CD8-positive, alpha-beta memory T cell (primary cell): ENCODE measurements around the gene RBBP6. TPM values are rescaled to one million over a fixed set of nuclear protein-coding genes. Genes with fewer than 3 reads are reported as not detected.

Source experiments
- CTCF ChIA-PET: fragments of 350-600 bp; sonication (Branson Sonifier 250); formaldehyde crosslinking; loops from one replicate; lab custom pipeline; 2021; ENCODE audit warnings: antibody characterized with exemption; lab: Charles Lee
- POLR2A ChIA-PET: fragments of 350-600 bp; sonication (Branson Sonifier 250); formaldehyde crosslinking; loops from one replicate; lab custom pipeline; 2021; ENCODE audit warnings: antibody characterized with exemption; lab: Charles Lee
- DNase-seq, 5 donors: peaks; one replicate each; pipeline versions ENCODE4 v3.0.0 to v3.0.0-alpha.2; 2020 to 2022; ENCODE audit warnings: mixed read lengths in 1 of 5
- H3K27ac ChIP-seq: one replicate; pipeline ENCODE4 v1.7.0; 2013; ENCODE audit warnings: low read depth, mild to moderate bottlenecking, low read length, moderate library complexity
- H3K27me3 ChIP-seq: 2 replicates; pipeline ENCODE4 v1.7.0; 2013; ENCODE audit warnings: low read length, mild to moderate bottlenecking; ENCODE audit not compliant: insufficient read depth, poor library complexity, severe bottlenecking
- H3K36me3 ChIP-seq: 2 replicates; pipeline ENCODE4 v1.7.0; 2013; ENCODE audit warnings: mild to moderate bottlenecking, low read length, moderate library complexity; ENCODE audit not compliant: insufficient read depth
- H3K4me1 ChIP-seq: 2 replicates; pipeline ENCODE4 v1.7.0; 2013; ENCODE audit warnings: mild to moderate bottlenecking, low read length, moderate library complexity; ENCODE audit not compliant: insufficient read depth
- H3K4me3 ChIP-seq: 2 replicates; pipeline ENCODE4 v1.7.0; 2013; ENCODE audit warnings: mild to moderate bottlenecking, low read length
- H3K9me3 ChIP-seq: 2 replicates; pipeline ENCODE4 v1.7.0; 2013; ENCODE audit warnings: mild to moderate bottlenecking, low read length
- H3K27ac Mint-ChIP-seq, 8 donors: one replicate each; pipeline ENCODE4 v1.8.0; 2020 to 2021; ENCODE audit warnings: mixed read lengths in 8 of 8, mild to moderate bottlenecking in 6 of 8, inconsistent platforms in 3 of 8, moderate library complexity in 3 of 8
- H3K27me3 Mint-ChIP-seq, 2 donors: one replicate each; pipeline ENCODE4 v1.8.0; 2020 to 2021; ENCODE audit warnings: mixed read lengths in 2 of 2, mild to moderate bottlenecking in 1 of 2, moderate library complexity in 1 of 2
- H3K36me3 Mint-ChIP-seq, 3 donors: one replicate each; pipeline ENCODE4 v1.8.0; 2020 to 2021; ENCODE audit warnings: mixed read lengths in 3 of 3, inconsistent platforms in 1 of 3, mild to moderate bottlenecking in 1 of 3
- H3K4me1 Mint-ChIP-seq, 3 donors: one replicate each; pipeline ENCODE4 v1.8.0; 2020 to 2021; ENCODE audit warnings: mixed read lengths in 3 of 3, inconsistent platforms in 1 of 3, mild to moderate bottlenecking in 1 of 3
- H3K4me3 Mint-ChIP-seq, 7 donors: one replicate each; pipeline ENCODE4 v1.8.0; 2020 to 2021; ENCODE audit warnings: mixed read lengths in 7 of 7, mild to moderate bottlenecking in 6 of 7, moderate library complexity in 4 of 7, inconsistent platforms in 2 of 7
- H3K9me3 Mint-ChIP-seq, 5 donors: one replicate each; pipeline ENCODE4 v1.8.0; 2020 to 2022; ENCODE audit warnings: mixed read lengths in 5 of 5, mild to moderate bottlenecking in 3 of 5, moderate library complexity in 2 of 5, inconsistent platforms in 1 of 5
- polyA plus RNA-seq: library from polyadenylated mRNA; unstranded; fragments of 300-500 nt; fragmentation: Illumina TruSeq; gene quantifications from one replicate; pipeline ENCODE4 v1.2.3, GENCODE V29; 2021
- total RNA-seq, 2 experiments: library from RNA; stranded (reverse); gene quantifications; one replicate each; pipeline ENCODE4 v1.2.3, GENCODE V29; 2021

The RBBP6 gene
- total and polyA plus RNA-seq, 3 experiments from 2014 or later: 27.2 to 66.0 (median 61.9) TPM

DNA sequence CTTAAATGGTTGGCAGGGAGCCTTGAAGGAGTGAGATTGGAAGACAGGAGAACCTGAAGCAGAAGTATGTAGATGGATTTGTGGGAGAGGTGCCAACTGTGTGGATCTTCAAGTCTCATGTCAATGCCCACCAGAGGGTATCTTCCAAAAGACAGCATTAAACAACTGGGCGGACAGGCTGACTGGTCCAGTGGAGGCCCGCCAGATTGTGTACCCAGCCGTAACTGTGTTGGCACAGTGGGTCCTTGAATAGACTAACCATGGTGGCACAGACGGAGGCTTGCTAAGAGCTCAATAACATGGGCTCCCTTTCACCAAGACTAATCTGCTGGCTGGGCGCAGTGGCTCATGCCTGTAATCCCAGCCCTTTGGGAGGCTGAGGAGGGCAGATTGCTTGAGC lies 24.2 kb upstream of the RBBP6 start:
- Histone ChIP-seq H3K27ac (no peak overlapping the region), H3K4me3 (no peak overlapping the region), H3K4me1 (peaks cover 4% of the 10 kb centered on the region), H3K36me3 (no peaks in the 10 kb centered on the region), H3K9me3 (no peaks in the 10 kb centered on the region), H3K27me3 (no peaks in the 10 kb centered on the region)
- Mint-ChIP-seq H3K4me1 (peaks cover 5 to 7% (median 6%) of the 10 kb centered on the region in 3 donors), H3K4me3 (no peak overlapping the region), H3K27me3 (peaks cover 5 to 8% of the 10 kb centered on the region in 2 donors), H3K36me3 (no peaks in the 10 kb centered on the region), H3K9me3 (no peaks in the 10 kb centered on the region), H3K27ac (no peak overlapping the region)
- ChIA-PET POLR2A (no interaction called here), CTCF (interaction anchor here (0.8 to 3.2 kb wide), 3 partner anchors 8 to 34 kb away, joined by 3 to 14 read pairs (median 13); no protein-coding TSS in a partner anchor)
- DNase-seq: no peak

DNA sequence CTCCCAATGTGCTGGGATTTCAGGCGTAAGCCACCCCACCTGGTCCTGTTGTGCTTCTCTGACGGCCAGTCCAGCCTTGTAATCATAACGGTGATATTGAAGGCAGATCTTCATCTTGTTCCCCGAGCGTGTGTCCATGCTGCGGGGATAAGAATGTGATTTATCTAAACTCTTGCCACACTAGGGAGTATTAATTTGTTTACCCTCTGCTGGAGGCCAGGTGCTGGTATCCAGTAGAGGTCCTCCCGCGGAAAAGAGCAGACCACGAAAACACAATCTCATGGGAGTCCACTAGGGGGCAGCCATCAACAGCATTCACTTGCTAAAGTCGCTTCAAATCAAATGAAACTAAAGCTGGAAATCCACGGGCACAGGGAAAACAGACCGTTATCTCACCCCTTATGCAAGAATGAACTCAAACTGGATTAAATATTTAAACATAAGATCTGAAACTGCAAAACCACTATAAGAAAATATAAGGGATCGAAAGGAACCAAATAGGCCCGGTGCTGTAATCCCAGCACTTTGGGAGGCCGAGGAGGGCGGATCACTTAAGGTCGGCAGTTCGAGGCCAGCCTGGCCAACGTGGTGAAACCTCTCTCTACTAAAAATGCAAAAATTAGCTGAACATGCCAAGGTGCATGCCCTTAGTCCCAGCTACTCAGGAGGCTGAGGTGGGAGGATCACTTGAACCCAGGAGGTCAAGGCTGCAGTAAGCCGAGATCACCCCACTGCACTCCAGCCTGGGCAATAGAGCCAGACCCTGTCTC lies 22.3 kb upstream of the RBBP6 start:
- ChIA-PET CTCF (interaction anchor here (0.6 to 2.6 kb wide), 12 partner anchors 9 to 251 kb away, joined by 3 to 14 read pairs (median 4); no protein-coding TSS in a partner anchor), POLR2A (interaction anchor here (0.6 kb wide), 1 partner anchor 16 kb away, joined by 4 read pairs; no protein-coding TSS in a partner anchor)
- Mint-ChIP-seq H3K4me3 (peak overlapping the region in 5 of 7 donors; percentile 40 to 55 (median 48)), H3K27ac (peak overlapping the region in 2 of 8 donors; percentile 19 to 87), H3K9me3 (no peaks in the 10 kb centered on the region), H3K27me3 (peaks cover 5 to 8% of the 10 kb centered on the region in 2 donors), H3K4me1 (peaks cover 5 to 7% (median 6%) of the 10 kb centered on the region in 3 donors), H3K36me3 (no peaks in the 10 kb centered on the region)
- Histone ChIP-seq H3K27me3 (no peaks in the 10 kb centered on the region), H3K27ac (no peak overlapping the region), H3K9me3 (no peaks in the 10 kb centered on the region), H3K4me1 (peaks cover 4% of the 10 kb centered on the region), H3K4me3 (no peak overlapping the region), H3K36me3 (no peaks in the 10 kb centered on the region)
- peak; percentile 53 to 79 (median 59) for DNase-seq

DNA sequence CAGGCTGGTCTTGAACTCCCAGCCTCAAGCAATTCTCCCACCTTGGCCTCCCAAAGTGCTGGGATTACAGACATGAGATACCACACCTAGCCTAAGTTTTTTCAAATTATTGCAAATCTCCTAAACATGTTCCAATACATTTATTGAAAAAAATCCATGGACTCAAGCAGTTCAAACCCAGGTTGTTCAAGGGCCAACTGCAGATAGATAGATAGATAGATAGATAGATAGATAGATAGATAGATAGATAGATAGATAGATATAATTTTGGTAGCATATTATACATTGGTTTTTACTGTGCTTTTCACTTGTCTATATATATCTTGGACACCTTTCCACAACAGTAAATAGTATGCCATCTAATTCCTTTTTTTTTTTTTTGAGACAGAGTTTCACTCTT lies 20.9 kb upstream of the RBBP6 start:
- no peaks in the 10 kb centered on the region for H3K36me3 Mint-ChIP-seq
- H3K9me3 Mint-ChIP-seq: no peaks in the 10 kb centered on the region
- H3K27ac ChIP-seq: no peak overlapping the region
- peak overlapping the region in 1 of 8 donors; percentile 38 for H3K27ac Mint-ChIP-seq
- peaks cover 5 to 7% (median 6%) of the 10 kb centered on the region in 3 donors for H3K4me1 Mint-ChIP-seq
- no peak for DNase-seq
- H3K9me3 ChIP-seq: no peaks in the 10 kb centered on the region
- CTCF ChIA-PET: interaction anchor here (1.3 kb wide), 1 partner anchor 29 kb away, joined by 4 read pairs; no protein-coding TSS in a partner anchor
- POLR2A ChIA-PET: interaction anchor here (0.7 kb wide), 1 partner anchor 1333 kb away, joined by 8 read pairs; no protein-coding TSS in a partner anchor
- H3K27me3 ChIP-seq: no peaks in the 10 kb centered on the region
- peaks cover 5 to 8% of the 10 kb centered on the region in 2 donors for H3K27me3 Mint-ChIP-seq
- H3K36me3 ChIP-seq: no peaks in the 10 kb centered on the region
- no peak overlapping the region for H3K4me3 Mint-ChIP-seq
- H3K4me1 ChIP-seq: peaks cover 4% of the 10 kb centered on the region
- no peak overlapping the region for H3K4me3 ChIP-seq

DNA sequence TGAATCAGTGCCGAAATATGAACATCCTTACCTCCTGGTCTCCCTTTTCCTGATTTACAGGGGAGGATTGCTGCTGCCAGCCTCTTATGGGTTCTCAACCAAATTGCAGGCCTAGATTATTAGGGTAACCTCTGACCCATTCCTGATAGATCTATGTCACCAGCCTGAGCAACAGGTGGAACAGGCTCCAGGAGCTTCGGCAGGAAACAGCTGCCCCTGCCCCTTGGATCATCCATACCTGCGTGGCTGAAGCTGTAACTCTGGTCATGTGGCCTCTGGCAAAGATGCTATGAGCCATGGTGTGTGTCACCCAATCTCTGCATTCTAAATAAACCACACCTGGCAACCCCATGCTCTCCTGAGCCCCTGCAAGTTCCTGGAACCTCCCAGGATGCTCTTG lies 18.4 kb upstream of the RBBP6 start:
- Histone ChIP-seq H3K36me3 (no peaks in the 10 kb centered on the region), H3K9me3 (no peaks in the 10 kb centered on the region), H3K4me3 (no peak overlapping the region), H3K27ac (no peak overlapping the region), H3K4me1 (peaks cover 4% of the 10 kb centered on the region), H3K27me3 (no peaks in the 10 kb centered on the region)
- no peak overlapping the region for H3K4me3 Mint-ChIP-seq
- no peaks in the 10 kb centered on the region for H3K9me3 Mint-ChIP-seq
- CTCF ChIA-PET: interaction anchor here (1.3 kb wide), 1 partner anchor 11 kb away, joined by 4 read pairs; no protein-coding TSS in a partner anchor
- DNase-seq: no peak
- H3K27ac Mint-ChIP-seq: no peak overlapping the region
- peaks cover 5 to 7% (median 6%) of the 10 kb centered on the region in 3 donors for H3K4me1 Mint-ChIP-seq
- peaks cover 3% of the 10 kb centered on the region in 2 donors for H3K27me3 Mint-ChIP-seq
- POLR2A ChIA-PET: no interaction called here
- no peaks in the 10 kb centered on the region for H3K36me3 Mint-ChIP-seq

DNA sequence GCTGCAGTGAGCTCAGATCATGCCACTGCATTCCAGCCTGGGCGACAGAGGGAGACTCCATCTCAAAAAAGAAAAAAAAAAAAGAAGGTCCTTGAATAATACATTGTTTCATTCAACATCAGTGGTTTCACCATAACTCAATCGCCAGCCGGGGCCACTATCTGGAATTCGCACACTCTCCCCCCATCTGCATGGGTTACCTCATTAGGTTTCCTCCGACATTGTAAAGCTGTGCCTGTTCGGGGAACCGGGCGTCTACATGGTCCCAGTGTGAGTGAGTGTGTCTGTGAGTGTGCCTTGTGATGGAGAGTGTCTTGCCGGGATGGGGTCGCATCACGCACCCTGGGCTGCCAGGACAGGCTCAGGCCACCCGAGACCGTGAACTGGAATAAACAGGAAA lies 16.6 kb upstream of the RBBP6 start:
- no peaks in the 10 kb centered on the region for H3K9me3 Mint-ChIP-seq
- H3K4me1 Mint-ChIP-seq: no peaks in the 10 kb centered on the region
- Histone ChIP-seq H3K9me3 (no peaks in the 10 kb centered on the region), H3K27ac (no peak overlapping the region), H3K4me3 (no peak overlapping the region), H3K4me1 (no peaks in the 10 kb centered on the region), H3K27me3 (no peaks in the 10 kb centered on the region), H3K36me3 (no peaks in the 10 kb centered on the region)
- DNase-seq: no peak
- no peak overlapping the region for H3K4me3 Mint-ChIP-seq
- ChIA-PET CTCF (no interaction called here), POLR2A (no interaction called here)
- no peaks in the 10 kb centered on the region for H3K36me3 Mint-ChIP-seq
- H3K27me3 Mint-ChIP-seq: peaks cover 3 to 6% of the 10 kb centered on the region in 2 donors
- H3K27ac Mint-ChIP-seq: peak overlapping the region in 1 of 8 donors; percentile 70

DNA sequence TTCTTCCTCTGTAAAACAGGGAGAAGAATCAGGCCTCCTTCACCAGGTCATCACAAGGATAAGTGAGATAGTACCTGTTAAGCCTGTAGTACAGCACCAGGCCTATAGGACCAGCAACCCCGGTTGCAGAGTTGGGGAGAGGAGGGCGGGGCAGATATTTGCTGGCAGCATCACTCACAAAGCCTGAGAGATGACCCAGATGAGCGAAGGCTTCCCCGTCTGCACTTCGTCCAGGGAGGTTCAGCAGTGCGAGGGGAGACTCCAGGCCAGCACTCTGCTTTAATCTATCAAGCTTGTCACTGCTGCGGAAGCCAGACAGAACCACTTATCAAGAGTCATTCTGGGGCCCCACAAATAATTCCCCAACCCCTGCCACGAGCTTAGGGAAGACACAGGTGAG lies 15.8 kb upstream of the RBBP6 start:
- Histone ChIP-seq H3K9me3 (no peaks in the 10 kb centered on the region), H3K27ac (no peak overlapping the region), H3K4me1 (no peaks in the 10 kb centered on the region), H3K36me3 (no peaks in the 10 kb centered on the region), H3K4me3 (no peak overlapping the region), H3K27me3 (no peaks in the 10 kb centered on the region)
- ChIA-PET POLR2A (no interaction called here), CTCF (no interaction called here)
- Mint-ChIP-seq H3K4me3 (no peak overlapping the region), H3K4me1 (no peaks in the 10 kb centered on the region), H3K27ac (no peak overlapping the region), H3K36me3 (no peaks in the 10 kb centered on the region), H3K27me3 (peaks cover 3 to 10% of the 10 kb centered on the region in 2 donors), H3K9me3 (no peaks in the 10 kb centered on the region)
- DNase-seq: no peak

DNA sequence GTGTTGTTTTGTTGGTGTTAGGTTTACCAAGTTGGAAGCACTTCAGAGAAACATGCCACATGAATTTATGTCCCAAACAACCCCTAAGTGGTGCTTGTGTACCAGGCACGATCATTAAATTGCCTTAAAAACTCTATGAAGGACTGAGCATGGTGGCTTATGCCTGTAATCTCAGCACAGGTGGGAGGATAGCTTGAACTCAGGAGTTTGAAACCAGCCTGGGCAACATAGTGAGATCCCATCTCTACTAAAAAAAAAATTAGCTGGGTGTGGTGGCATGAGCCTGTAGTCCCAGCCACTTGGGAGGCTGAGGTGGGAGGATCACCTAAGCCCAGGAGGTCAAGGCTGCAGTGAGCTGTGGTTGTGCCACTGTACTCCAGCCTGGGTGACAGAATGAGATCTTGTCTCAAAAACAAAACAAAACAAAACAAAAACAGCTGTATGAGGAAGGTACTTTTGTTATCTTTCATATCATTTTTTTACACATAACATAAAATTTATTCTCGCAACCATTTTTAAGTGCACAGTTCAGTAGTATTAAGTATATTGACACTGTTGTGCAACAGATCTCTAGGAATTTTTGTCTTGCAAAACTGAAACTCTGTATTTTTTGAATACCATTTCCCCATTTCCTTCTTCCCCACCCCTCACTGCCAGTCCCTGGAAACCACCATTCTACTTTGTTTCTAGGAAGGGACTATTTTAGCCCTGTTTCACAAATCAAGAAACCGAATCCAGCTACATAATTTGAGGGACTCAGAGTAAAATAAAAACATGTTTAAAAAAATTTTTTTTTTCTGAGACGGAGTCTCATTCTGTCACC lies 14.3 kb upstream of the RBBP6 start:
- H3K27ac ChIP-seq: no peak overlapping the region
- no peaks in the 10 kb centered on the region for H3K36me3 ChIP-seq
- Mint-ChIP-seq H3K27me3 (peaks cover 1 to 10% of the 10 kb centered on the region in 2 donors), H3K27ac (no peak overlapping the region), H3K9me3 (no peaks in the 10 kb centered on the region), H3K4me3 (no peak overlapping the region), H3K4me1 (no peaks in the 10 kb centered on the region), H3K36me3 (no peaks in the 10 kb centered on the region)
- no peak overlapping the region for H3K4me3 ChIP-seq
- ChIA-PET CTCF (interaction anchor here (2.4 kb wide), 1 partner anchor 8 kb away, joined by 11 read pairs; no protein-coding TSS in a partner anchor), POLR2A (no interaction called here)
- H3K27me3 ChIP-seq: no peaks in the 10 kb centered on the region
- H3K9me3 ChIP-seq: no peaks in the 10 kb centered on the region
- no peaks in the 10 kb centered on the region for H3K4me1 ChIP-seq
- no peak for DNase-seq
